MCF 10A (cell line): ENCODE data around the gene MRPL4. TPM values are rescaled to one million over a fixed set of nuclear protein-coding genes. Genes with fewer than 3 reads are reported as not detected.
A peak's percentile ranks its signal among the peaks of the same experiment; 100 is the strongest.

ENCODE experiments used
- BruUV-seq: library from RNA; stranded (reverse); fragments of 400-500 nt; replicated peaks from 2 replicates; lab custom pipeline; 2021; lab: Mats Ljungman, UMichigan
- CTCF ChIA-PET: fragments of 300-600 bp; sonication (Branson Sonifier 250); formaldehyde crosslinking; extraction: SDS; loops from one replicate; lab custom pipeline; 2021; ENCODE audit warnings: antibody characterized with exemption, inconsistent platforms; lab: Yijun Ruan, JAX
- POLR2A ChIA-PET: fragments of 300-600, 350-650 bp; sonication (Branson Sonifier 250); formaldehyde crosslinking; extraction: SDS; loops from one replicate; lab custom pipeline; 2020; ENCODE audit warnings: antibody characterized with exemption, inconsistent platforms; lab: Yijun Ruan, JAX
- DNase-seq: peaks from one replicate; pipeline ENCODE4 v3.0.0-alpha.2; 2018; ENCODE audit not compliant: unreplicated experiment
- H3K27ac Mint-ChIP-seq: one replicate; pipeline ENCODE4 v1.8.0; 2022; ENCODE audit warnings: mild to moderate bottlenecking, low read depth, mixed read lengths; ENCODE audit not compliant: unreplicated experiment
- H3K27me3 Mint-ChIP-seq: one replicate; pipeline ENCODE4 v1.8.0; 2022; ENCODE audit warnings: mixed read lengths; ENCODE audit not compliant: insufficient read depth, unreplicated experiment
- H3K36me3 Mint-ChIP-seq: one replicate; pipeline ENCODE4 v1.8.0; 2022; ENCODE audit warnings: mild to moderate bottlenecking, moderate library complexity, mixed read lengths; ENCODE audit not compliant: insufficient read depth, unreplicated experiment
- H3K4me1 Mint-ChIP-seq: one replicate; pipeline ENCODE4 v1.8.0; 2022; ENCODE audit warnings: mixed read lengths; ENCODE audit not compliant: insufficient read depth, unreplicated experiment
- H3K4me3 Mint-ChIP-seq: one replicate; pipeline ENCODE4 v1.8.0; 2022; ENCODE audit warnings: mild to moderate bottlenecking, moderate library complexity, mixed read lengths; ENCODE audit not compliant: unreplicated experiment
- H3K9me3 Mint-ChIP-seq: one replicate; pipeline ENCODE4 v1.8.0; 2022; ENCODE audit warnings: mixed read lengths; ENCODE audit not compliant: unreplicated experiment
- intact Hi-C: fragments of 100-400 bp; cut with micrococcal nuclease; formaldehyde crosslinking; loops from 2 replicates; pipeline ENCODE4 v1.14.1; 2022
- total RNA-seq: library from RNA; stranded (reverse); gene quantifications from 2 replicates; pipeline ENCODE4 v1.2.3, GENCODE V29; 2022
- TF ChIP-seq, protein P1 (sequence below): fragments of 200-600 bp; IDR thresholded peaks from one replicate; pipeline ENCODE4 v1.8.0; 2022; ENCODE audit warnings: antibody characterized with exemption, mild to moderate bottlenecking; ENCODE audit not compliant: unreplicated experiment

The MRPL4 gene
- total RNA-seq, 1 experiment from 2014 or later, result 120 TPM

GRCh38 chr19:10228920-10229319 is 23.1 kb upstream of the MRPL4 start:
- no TSS peak for BruUV-seq
- intact Hi-C loops, result no loop called here
- peak; percentile 46 for DNase-seq
- ChIA-PET CTCF (interaction anchor here (0.6 to 1.8 kb wide), 3 partner anchors 21 to 301 kb away, joined by 3 to 10 read pairs (median 5); no protein-coding TSS in a partner anchor), POLR2A (no interaction called here)
- Mint-ChIP-seq H3K27ac (no peak overlapping the region), H3K9me3 (no peaks in the 10 kb centered on the region), H3K4me3 (no peak overlapping the region), H3K36me3 (peaks cover 6% of the 10 kb centered on the region), H3K4me1 (no peaks in the 10 kb centered on the region), H3K27me3 (no peaks in the 10 kb centered on the region)
- TF ChIP-seq, protein P1, sequence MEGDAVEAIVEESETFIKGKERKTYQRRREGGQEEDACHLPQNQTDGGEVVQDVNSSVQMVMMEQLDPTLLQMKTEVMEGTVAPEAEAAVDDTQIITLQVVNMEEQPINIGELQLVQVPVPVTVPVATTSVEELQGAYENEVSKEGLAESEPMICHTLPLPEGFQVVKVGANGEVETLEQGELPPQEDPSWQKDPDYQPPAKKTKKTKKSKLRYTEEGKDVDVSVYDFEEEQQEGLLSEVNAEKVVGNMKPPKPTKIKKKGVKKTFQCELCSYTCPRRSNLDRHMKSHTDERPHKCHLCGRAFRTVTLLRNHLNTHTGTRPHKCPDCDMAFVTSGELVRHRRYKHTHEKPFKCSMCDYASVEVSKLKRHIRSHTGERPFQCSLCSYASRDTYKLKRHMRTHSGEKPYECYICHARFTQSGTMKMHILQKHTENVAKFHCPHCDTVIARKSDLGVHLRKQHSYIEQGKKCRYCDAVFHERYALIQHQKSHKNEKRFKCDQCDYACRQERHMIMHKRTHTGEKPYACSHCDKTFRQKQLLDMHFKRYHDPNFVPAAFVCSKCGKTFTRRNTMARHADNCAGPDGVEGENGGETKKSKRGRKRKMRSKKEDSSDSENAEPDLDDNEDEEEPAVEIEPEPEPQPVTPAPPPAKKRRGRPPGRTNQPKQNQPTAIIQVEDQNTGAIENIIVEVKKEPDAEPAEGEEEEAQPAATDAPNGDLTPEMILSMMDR, result no peak

DNA sequence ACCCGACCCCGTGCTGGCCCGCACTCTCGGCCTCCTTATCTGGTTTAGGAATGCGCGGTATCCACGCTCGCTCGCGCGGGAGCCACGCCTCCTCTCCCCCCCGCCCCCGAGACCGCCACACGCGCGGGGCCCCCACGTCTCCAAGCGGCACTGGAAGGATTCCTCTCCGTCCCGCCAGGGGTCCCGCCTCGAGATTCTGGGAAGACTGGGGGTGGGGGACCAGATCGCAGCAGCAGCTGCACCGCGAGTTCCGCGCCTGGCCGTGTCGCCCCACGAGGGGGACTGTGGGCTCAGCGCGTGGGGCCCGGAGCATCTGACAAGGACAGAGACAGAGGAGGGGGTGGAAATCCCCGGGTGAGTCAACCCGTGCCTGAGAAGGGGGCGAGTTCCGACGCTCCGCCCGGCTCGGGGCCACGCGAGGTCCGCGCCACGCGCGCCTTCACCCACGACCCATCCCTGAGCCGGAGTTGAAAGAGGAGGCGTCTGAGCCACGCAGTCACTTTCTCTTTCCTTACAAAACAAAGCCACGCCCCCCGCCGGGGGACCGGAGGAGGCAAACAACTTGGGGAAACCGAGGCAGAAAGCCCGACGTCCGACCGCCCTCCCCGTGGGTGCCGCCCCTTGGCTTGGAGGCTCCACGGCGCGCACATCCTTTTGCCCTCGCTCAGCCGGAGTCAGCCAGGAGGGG is 21.7 kb upstream of the MRPL4 start:
- CTCF ChIA-PET, result interaction anchor here (0.6 kb wide), 1 partner anchor 159 kb away, joined by 4 read pairs; no protein-coding TSS in a partner anchor
- DNase-seq, result no peak
- Mint-ChIP-seq H3K27ac (no peak overlapping the region), H3K27me3 (no peaks in the 10 kb centered on the region), H3K4me3 (peak overlapping the region; percentile 74), H3K9me3 (no peaks in the 10 kb centered on the region), H3K36me3 (peaks cover 6% of the 10 kb centered on the region), H3K4me1 (no peaks in the 10 kb centered on the region)
- POLR2A ChIA-PET, result interaction anchor here (1.3 kb wide), 1 partner anchor 36 kb away, joined by 5 read pairs; the partner anchor contains the start of gene DNMT1
- BruUV-seq, result no TSS peak
- TF ChIP-seq, protein P1, result no peak
- intact Hi-C loops, result loop anchor here (1.0 kb wide), 1 partner anchor 36 kb away; the partner anchor contains the start of gene DNMT1

DNA sequence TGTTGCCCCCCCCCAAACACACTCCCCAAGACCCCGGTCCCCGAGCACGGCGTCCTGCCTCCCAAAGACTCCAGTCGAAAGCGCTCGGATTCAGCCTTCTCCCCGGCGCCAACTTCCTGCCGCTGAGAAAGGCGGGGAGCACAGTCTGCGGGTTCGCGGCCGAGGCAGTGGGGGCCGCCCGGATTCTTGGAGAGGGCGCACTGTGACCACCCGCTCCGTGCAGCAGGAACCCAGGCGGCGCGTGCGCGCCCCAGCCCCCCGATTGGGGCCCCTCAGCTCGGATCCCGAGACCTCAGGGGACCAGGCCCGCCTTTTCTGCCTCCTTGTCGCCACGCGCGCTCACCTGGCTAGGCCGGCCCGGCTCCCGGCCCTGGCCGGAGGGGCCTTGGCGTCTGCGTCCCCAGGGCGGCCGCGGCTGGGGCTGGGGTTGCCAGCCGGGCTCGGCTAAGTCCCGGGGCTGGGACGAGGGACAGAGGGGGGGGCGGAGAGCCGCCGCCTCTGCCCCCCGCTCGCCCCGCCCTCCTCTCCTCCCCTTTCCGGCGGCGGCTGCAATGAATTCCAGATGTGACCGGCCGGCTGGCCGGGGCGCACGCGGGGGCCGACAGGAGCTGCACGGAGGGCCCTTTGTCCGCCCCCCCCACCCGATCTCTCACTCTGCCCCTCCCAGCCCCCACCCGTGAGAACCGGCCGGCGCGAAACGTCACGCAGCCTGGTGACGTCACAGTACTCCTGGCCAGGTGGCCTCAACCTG is 21.0 kb upstream of the MRPL4 start, which contains the start of gene S1PR2:
Gene S1PR2 (minus strand): TSS at position 471 of the 751 bp plus-strand sequence. CDS start 6,426 bp downstream, outside the sequence.
- H3K27me3 Mint-ChIP-seq, result no peaks in the 10 kb centered on the region
- BruUV-seq, result no TSS peak
- intact Hi-C loops, result loop anchor here (1.0 kb wide), 1 partner anchor 37 kb away; the partner anchor contains the start of gene DNMT1
- no peaks in the 10 kb centered on the region for H3K4me1 Mint-ChIP-seq
- peak within 1 kb of the TSS; percentile 74 for H3K4me3 Mint-ChIP-seq
- peak; percentile 49 for DNase-seq
- ChIA-PET CTCF (interaction anchor here (2.2 kb wide), 1 partner anchor 19 kb away, joined by 8 read pairs; no protein-coding TSS in a partner anchor), POLR2A (interaction anchor here (1.3 kb wide), 1 partner anchor 37 kb away, joined by 5 read pairs; the partner anchor contains the start of gene DNMT1)
- TF ChIP-seq, protein P1, result no peak
- no peaks in the 10 kb centered on the region for H3K9me3 Mint-ChIP-seq
- peaks cover 6% of the 10 kb centered on the region for H3K36me3 Mint-ChIP-seq
- H3K27ac Mint-ChIP-seq, result no peak within 1 kb of the TSS
